OCI-LY7 (cell line): ENCODE results near the gene CAMK2B. TPM values are rescaled to one million over a fixed set of nuclear protein-coding genes. Genes with fewer than 3 reads are reported as not detected.

Source experiments
- BruUV-seq: library from RNA; stranded (reverse); fragments of 400-500 nt; replicated peaks from 2 replicates; lab custom pipeline; 2021; lab: Mats Ljungman, UMichigan
- CTCF ChIA-PET: fragments of 300-600 bp; sonication (Branson Sonifier 250); formaldehyde crosslinking; loops from one replicate; lab custom pipeline; 2022; ENCODE audit warnings: antibody characterized with exemption; ENCODE audit not compliant: unreplicated experiment; lab: Charles Lee
- POLR2A ChIA-PET: fragments of 300-600 bp; sonication (Branson Sonifier 250); formaldehyde crosslinking; loops from one replicate; lab custom pipeline; 2022; ENCODE audit warnings: antibody characterized with exemption; lab: Charles Lee
- DNase-seq: peaks from one replicate; pipeline ENCODE4 v3.0.0-alpha.2; 2015; ENCODE audit warnings: low spot score
- H2AFZ ChIP-seq: fragments of 200-600 bp; sonication (generic), shearing (Covaris generic); 2 replicates; pipeline ENCODE4 v1.6.1; 2014; ENCODE audit warnings: mild to moderate bottlenecking, antibody characterized with exemption, low read length, moderate library complexity
- H3K27ac ChIP-seq: fragments of 200-600 bp; sonication (generic); 2 replicates; pipeline ENCODE4 v1.5.1; 2014; ENCODE audit warnings: mixed run types, low read depth, mild to moderate bottlenecking, moderate library complexity, low read length, inconsistent platforms; ENCODE audit not compliant: poor library complexity, severe bottlenecking
- H3K36me3 ChIP-seq: fragments of 200-600 bp; sonication (generic); 2 replicates; pipeline ENCODE4 v1.6.1; 2014; ENCODE audit warnings: mild to moderate bottlenecking, antibody characterized with exemption, low read length, moderate library complexity, mixed read lengths; ENCODE audit not compliant: insufficient read depth
- H3K4me1 ChIP-seq: fragments of 200-600 bp; sonication (generic); 2 replicates; pipeline ENCODE4 v1.5.1; 2014; ENCODE audit warnings: mild to moderate bottlenecking, low read length; ENCODE audit not compliant: insufficient read depth, poor library complexity, severe bottlenecking
- H3K4me2 ChIP-seq: fragments of 200-600 bp; sonication (generic); 2 replicates; pipeline ENCODE4 v1.6.1; 2014; ENCODE audit warnings: mild to moderate bottlenecking, low read length
- H3K4me3 ChIP-seq: fragments of 200-600 bp; sonication (generic); 2 replicates; pipeline ENCODE4 v1.5.1; 2014; ENCODE audit warnings: mild to moderate bottlenecking, low read depth, low read length; ENCODE audit not compliant: poor library complexity, severe bottlenecking
- H3K79me2 ChIP-seq: fragments of 200-600 bp; sonication (generic); 2 replicates; pipeline ENCODE4 v1.6.1; 2016; ENCODE audit warnings: low read depth, mild to moderate bottlenecking, low read length, moderate library complexity, mixed read lengths; ENCODE audit not compliant: insufficient read depth
- H3K9me2 ChIP-seq: fragments of 200-600 bp; sonication (generic); 2 replicates; pipeline ENCODE4 v1.6.1; 2016; ENCODE audit warnings: mild to moderate bottlenecking, low read length, mixed read lengths; ENCODE audit not compliant: insufficient read depth
- H3K9me3 ChIP-seq: fragments of 200-600 bp; sonication (generic); 2 replicates; pipeline ENCODE4 v1.6.1; 2014; ENCODE audit warnings: mild to moderate bottlenecking, mixed run types, low read length, mixed read lengths
- H4K20me1 ChIP-seq: fragments of 200-600 bp; sonication (generic); 2 replicates; pipeline ENCODE4 v1.6.1; 2014; ENCODE audit warnings: mild to moderate bottlenecking, antibody characterized with exemption, low read length, moderate library complexity, mixed read lengths; ENCODE audit not compliant: insufficient read depth
- EZH2phosphoT487 ChIP-seq: fragments of 200-600 bp; sonication (generic); IDR thresholded peaks from 2 replicates; pipeline ENCODE4 v1.6.1; 2018; ENCODE audit warnings: low read depth, borderline replicate concordance, mild to moderate bottlenecking, mixed run types, antibody characterized with exemption, low read length, moderate library complexity, mixed read lengths
- intact Hi-C: fragments of 100-400 bp; cut with micrococcal nuclease; formaldehyde crosslinking; loops from one replicate; pipeline ENCODE4 v1.10.0; 2022; ENCODE audit not compliant: unreplicated experiment
- total RNA-seq, 2 experiments: library from RNA; depleted of rRNA in 1 of 2; stranded (reverse); fragments of >200 nt in 1 of 2; shearing (Covaris generic) in 1 of 2; gene quantifications; 2 replicates each; pipeline ENCODE4 v1.2.3, GENCODE V29; 2014 to 2022
- TF ChIP-seq, protein P1 (sequence below): fragments of 200-600 bp; sonication (generic); conservative IDR thresholded peaks from 2 replicates; pipeline ENCODE4 v1.5.1; 2014; ENCODE audit warnings: mild to moderate bottlenecking, antibody characterized with exemption, low read length, moderate library complexity, mixed read lengths

Gene CAMK2B
- total RNA-seq, 2 experiments from 2014 or later: 0.66 to 1.1 TPM

DNA sequence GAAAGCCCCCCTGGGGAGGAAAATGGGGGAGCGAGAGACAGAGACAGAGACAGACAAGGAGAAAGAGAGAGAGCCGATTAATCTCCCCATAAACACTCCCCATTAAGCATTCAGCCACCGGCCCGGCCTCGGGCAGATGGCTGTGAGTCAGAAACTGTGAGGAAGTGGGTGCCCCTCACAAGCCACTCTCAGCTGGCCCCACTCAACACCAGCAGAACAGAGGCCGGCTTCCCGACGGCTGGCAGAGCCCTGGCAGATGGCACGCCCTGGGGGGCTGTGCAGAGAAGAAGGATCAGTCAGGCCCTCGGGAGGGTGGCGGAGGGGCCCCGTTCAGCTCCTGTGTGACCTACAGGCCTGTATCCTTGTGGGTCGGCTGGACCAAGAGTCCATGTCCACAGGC, 41.2 kb downstream of the CAMK2B start:
- TF ChIP-seq EZH2phosphoT487: no peak
- TF ChIP-seq, protein P1, sequence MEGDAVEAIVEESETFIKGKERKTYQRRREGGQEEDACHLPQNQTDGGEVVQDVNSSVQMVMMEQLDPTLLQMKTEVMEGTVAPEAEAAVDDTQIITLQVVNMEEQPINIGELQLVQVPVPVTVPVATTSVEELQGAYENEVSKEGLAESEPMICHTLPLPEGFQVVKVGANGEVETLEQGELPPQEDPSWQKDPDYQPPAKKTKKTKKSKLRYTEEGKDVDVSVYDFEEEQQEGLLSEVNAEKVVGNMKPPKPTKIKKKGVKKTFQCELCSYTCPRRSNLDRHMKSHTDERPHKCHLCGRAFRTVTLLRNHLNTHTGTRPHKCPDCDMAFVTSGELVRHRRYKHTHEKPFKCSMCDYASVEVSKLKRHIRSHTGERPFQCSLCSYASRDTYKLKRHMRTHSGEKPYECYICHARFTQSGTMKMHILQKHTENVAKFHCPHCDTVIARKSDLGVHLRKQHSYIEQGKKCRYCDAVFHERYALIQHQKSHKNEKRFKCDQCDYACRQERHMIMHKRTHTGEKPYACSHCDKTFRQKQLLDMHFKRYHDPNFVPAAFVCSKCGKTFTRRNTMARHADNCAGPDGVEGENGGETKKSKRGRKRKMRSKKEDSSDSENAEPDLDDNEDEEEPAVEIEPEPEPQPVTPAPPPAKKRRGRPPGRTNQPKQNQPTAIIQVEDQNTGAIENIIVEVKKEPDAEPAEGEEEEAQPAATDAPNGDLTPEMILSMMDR: no peak
- CTCF ChIA-PET: no interaction called here

DNA sequence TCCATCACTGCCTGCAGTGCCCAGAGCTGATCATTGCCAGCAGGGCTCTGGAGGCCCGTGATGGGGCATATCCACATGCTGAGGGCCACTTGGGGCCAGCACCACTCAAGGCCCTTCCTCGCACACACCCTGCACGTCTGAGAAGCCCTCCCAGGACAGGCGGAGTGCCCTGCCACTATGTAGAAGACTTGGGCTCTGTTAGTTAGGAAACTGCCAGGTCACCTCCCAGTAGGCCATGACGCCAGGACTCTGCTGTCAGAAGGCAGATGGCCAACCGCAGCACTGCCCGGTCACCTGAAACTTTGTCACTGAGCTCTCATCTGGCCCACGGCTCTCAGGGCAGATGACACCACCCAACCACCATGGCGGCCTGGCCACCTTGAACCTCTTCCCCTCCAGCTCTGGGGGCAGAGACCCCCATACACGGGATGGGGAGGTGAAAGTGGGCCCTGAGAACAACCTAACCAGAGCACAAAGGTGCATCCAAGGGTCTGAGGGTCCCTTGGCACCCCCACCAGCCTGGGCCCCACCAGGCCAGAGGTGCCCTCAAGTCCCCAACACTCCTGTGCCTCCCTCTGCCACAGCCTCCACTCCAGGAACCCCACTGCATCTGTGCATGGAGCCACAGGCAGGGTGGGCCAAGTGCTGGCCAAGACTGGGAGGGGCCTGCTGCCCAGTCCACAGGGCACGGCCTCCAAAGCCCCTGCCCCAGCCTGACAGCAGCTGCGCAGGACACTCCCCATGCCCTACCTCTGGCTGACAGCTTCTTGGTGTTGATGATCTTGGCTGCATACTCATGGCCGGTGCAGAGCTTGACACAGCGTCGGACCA, 41.8 kb downstream of the CAMK2B start:
- BruUV-seq: no TSS peak
- H3K4me2 ChIP-seq: no peak overlapping the region
- intact Hi-C loops: no loop called here
- no peak for TF ChIP-seq EZH2phosphoT487
- TF ChIP-seq, protein P1: no peak
- no peaks in the 10 kb centered on the region for H3K36me3 ChIP-seq
- H3K4me3 ChIP-seq: no peak overlapping the region
- H3K27ac ChIP-seq: no peak overlapping the region
- H4K20me1 ChIP-seq: no peaks in the 10 kb centered on the region
- H3K9me3 ChIP-seq: no peaks in the 10 kb centered on the region
- no peak overlapping the region for H2AFZ ChIP-seq
- CTCF ChIA-PET: no interaction called here
- H3K79me2 ChIP-seq: no peaks in the 10 kb centered on the region
- H3K4me1 ChIP-seq: no peaks in the 10 kb centered on the region
- POLR2A ChIA-PET: no interaction called here
- DNase-seq: no peak
- no peaks in the 10 kb centered on the region for H3K9me2 ChIP-seq

More for the DNA sequence above, 41.2 kb downstream of the CAMK2B start:
- H3K79me2 ChIP-seq: no peaks in the 10 kb centered on the region
- no peaks in the 10 kb centered on the region for H3K9me3 ChIP-seq
- no TSS peak for BruUV-seq
- no peak overlapping the region for H3K27ac ChIP-seq
- no peak overlapping the region for H2AFZ ChIP-seq
- H3K4me1 ChIP-seq: no peaks in the 10 kb centered on the region
- no peaks in the 10 kb centered on the region for H4K20me1 ChIP-seq
- intact Hi-C loops: no loop called here
- no peak for DNase-seq
- no peaks in the 10 kb centered on the region for H3K36me3 ChIP-seq
- POLR2A ChIA-PET: no interaction called here
- H3K4me2 ChIP-seq: no peak overlapping the region
- H3K4me3 ChIP-seq: no peak overlapping the region
- no peaks in the 10 kb centered on the region for H3K9me2 ChIP-seq

DNA sequence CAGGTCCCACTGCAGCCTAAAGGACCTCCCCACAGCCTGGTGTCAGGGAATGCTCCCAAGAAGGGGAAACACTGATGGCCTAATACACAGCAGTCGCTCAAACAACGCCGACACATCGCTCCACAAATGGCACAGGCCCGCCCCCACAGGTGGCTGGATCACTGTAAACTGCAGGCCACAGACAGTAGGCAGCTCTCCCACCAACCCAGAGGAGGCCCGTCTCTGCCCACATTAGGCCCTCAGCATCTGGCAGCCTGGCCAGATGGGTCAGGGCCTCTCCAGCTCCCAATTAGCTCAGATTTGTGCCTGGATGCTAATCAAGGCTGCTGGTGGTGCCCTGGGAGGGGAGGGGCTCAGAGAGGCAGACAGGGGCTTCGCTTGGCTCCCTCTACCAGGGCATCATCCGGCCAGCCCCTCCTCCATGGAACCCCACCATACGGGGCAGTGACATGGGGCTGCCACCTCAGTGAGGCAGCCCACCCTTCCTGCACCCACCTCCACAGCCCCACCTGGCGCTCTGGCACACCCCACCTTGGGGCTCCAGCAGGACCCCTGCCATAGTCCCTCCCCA, 42.7 kb downstream of the CAMK2B start:
- H3K79me2 ChIP-seq: no peaks in the 10 kb centered on the region
- H3K36me3 ChIP-seq: no peaks in the 10 kb centered on the region
- no peaks in the 10 kb centered on the region for H4K20me1 ChIP-seq
- H3K27ac ChIP-seq: no peak overlapping the region
- BruUV-seq: no TSS peak
- H3K4me3 ChIP-seq: no peak overlapping the region
- H3K9me2 ChIP-seq: no peaks in the 10 kb centered on the region
- TF ChIP-seq EZH2phosphoT487: no peak
- TF ChIP-seq, protein P1: no peak
- intact Hi-C loops: no loop called here
- POLR2A ChIA-PET: no interaction called here
- no peaks in the 10 kb centered on the region for H3K9me3 ChIP-seq
- no peak for DNase-seq
- no peak overlapping the region for H2AFZ ChIP-seq
- H3K4me1 ChIP-seq: no peaks in the 10 kb centered on the region
- CTCF ChIA-PET: no interaction called here
- no peak overlapping the region for H3K4me2 ChIP-seq
